Gastroesophageal sphincter (tissue), 4 donors: ENCODE results near the gene NANOS3. TPM values are rescaled to one million over a fixed set of nuclear protein-coding genes. Genes with fewer than 3 reads are reported as not detected.
A peak's percentile ranks its signal among the peaks of the same experiment; 100 is the strongest.

Source experiments
- ATAC-seq: fragments of 150-250 bp; one replicate; pipeline ENCODE4 v1.9.1; 2016; ENCODE audit warnings: mild to moderate bottlenecking, moderate library complexity
- H3K27ac ChIP-seq, 4 donors: fragments of 200-600 bp; sonication (generic) in 3 of 4; 1 replicate in 3 of 4; 2 replicates in 1 of 4; pipeline ENCODE4 v1.5.1; 2016 to 2019
- H3K27me3 ChIP-seq: fragments of 200-600 bp; sonication (generic); one replicate; pipeline ENCODE4 v1.5.1; 2019
- H3K36me3 ChIP-seq, 2 donors: fragments of 200-600 bp; sonication (generic); one replicate each; pipeline ENCODE4 v1.5.1; 2019; ENCODE audit warnings: control low read depth in 1 of 2
- H3K4me1 ChIP-seq, 3 donors: fragments of 200-600 bp; sonication (generic); 1 replicate in 2 of 3; 2 replicates in 1 of 3; pipeline ENCODE4 v1.5.1; 2016 to 2019; ENCODE audit warnings: control low read depth in 2 of 3
- H3K4me3 ChIP-seq, 2 donors: fragments of 200-600 bp; sonication (generic); one replicate each; pipeline ENCODE4 v1.5.1; 2019; ENCODE audit warnings: mild to moderate bottlenecking in 1 of 2, moderate library complexity in 1 of 2
- H3K9me3 ChIP-seq, 3 donors: fragments of 200-600 bp; sonication (generic); one replicate each; pipeline ENCODE4 v1.5.1; 2017 to 2019; ENCODE audit warnings: control low read depth in 2 of 3
- CTCF ChIP-seq, 4 experiments: fragments of 200-600 bp in 2 of 4; fragments of 450-650 bp in 2 of 4; sonication (generic) in 1 of 4; IDR thresholded peaks; one replicate each; pipeline ENCODE4 v1.5.1; 2017 to 2019; ENCODE audit warnings: antibody characterized with exemption in 4 of 4, mild to moderate bottlenecking in 2 of 4, moderate library complexity in 2 of 4
- EP300 ChIP-seq: sonication (generic); formaldehyde crosslinking; IDR thresholded peaks from one replicate; pipeline ENCODE4 v1.6.1; 2017; ENCODE audit warnings: antibody characterized with exemption, mild to moderate bottlenecking
- POLR2A ChIP-seq, 2 donors: fragments of 450-650 bp; IDR thresholded peaks; one replicate each; pipeline ENCODE4 v1.6.1; 2017; ENCODE audit warnings: antibody characterized with exemption in 2 of 2, mild to moderate bottlenecking in 2 of 2, moderate library complexity in 1 of 2
- POLR2AphosphoS5 ChIP-seq: sonication (generic); formaldehyde crosslinking; IDR thresholded peaks from one replicate; pipeline ENCODE4 v1.6.1; 2017; ENCODE audit warnings: antibody characterized with exemption
- WGBS, 2 donors: methylation state at CpG; one replicate each; pipeline ENCODE4 v1.1.5; 2018; ENCODE audit warnings: low coverage in 1 of 2; 5-methylcytosine and 5-hydroxymethylcytosine counted together
- total RNA-seq, 4 donors: library from RNA; depleted of rRNA; stranded (reverse); fragments of >200 nt; gene quantifications; one replicate each; pipeline ENCODE4 v1.1.0, GENCODE V29; 2016

The NANOS3 gene
- total RNA-seq, 4 donors from 2014 or later, result 1.1 to 5.0 TPM; not detected in 2

GRCh38 chr19:13906521-13906904 is 29.6 kb downstream of the NANOS3 start:
- no peaks in the 10 kb centered on the region for H3K9me3 ChIP-seq
- H3K36me3 ChIP-seq, result peaks cover 0 to 28% of the 10 kb centered on the region in 2 donors
- peaks cover 0 to 21% (median 7%) of the 10 kb centered on the region in 3 donors for H3K4me1 ChIP-seq
- ATAC-seq, result peak; percentile 8
- H3K27me3 ChIP-seq, result no peaks in the 10 kb centered on the region
- peak overlapping the region; percentile 73 to 85 for H3K4me3 ChIP-seq
- WGBS, 2 donors, result 0% methylated on average over 1 of the region's 13 CpGs
- TF ChIP-seq EP300 (no peak), CTCF (IDR thresholded peaks at IDR 0.05) (no peak), POLR2A (IDR thresholded peaks at IDR 0.05) (no peak), POLR2AphosphoS5 (no peak)
- peak overlapping the region; percentile 8 to 82 (median 70) for H3K27ac ChIP-seq

GRCh38 chr19:13906910-13907309 is 30.0 kb downstream of the NANOS3 start:
- Histone ChIP-seq H3K27me3 (no peaks in the 10 kb centered on the region), H3K36me3 (peaks cover 0 to 32% of the 10 kb centered on the region in 2 donors), H3K9me3 (no peaks in the 10 kb centered on the region), H3K4me1 (peaks cover 0 to 21% (median 7%) of the 10 kb centered on the region in 3 donors), H3K27ac (peak overlapping the region in 1 of 4 donors; percentile 82), H3K4me3 (peak overlapping the region; percentile 73 to 85)
- no peak for TF ChIP-seq POLR2AphosphoS5
- TF ChIP-seq POLR2A (IDR thresholded peaks at IDR 0.05), result no peak
- no peak for TF ChIP-seq CTCF (IDR thresholded peaks at IDR 0.05)
- TF ChIP-seq EP300, result no peak
- WGBS, 2 donors, result 82 to 90% methylated on average over 2 to 3 of the region's 5 CpGs
- ATAC-seq, result no peak

DNA sequence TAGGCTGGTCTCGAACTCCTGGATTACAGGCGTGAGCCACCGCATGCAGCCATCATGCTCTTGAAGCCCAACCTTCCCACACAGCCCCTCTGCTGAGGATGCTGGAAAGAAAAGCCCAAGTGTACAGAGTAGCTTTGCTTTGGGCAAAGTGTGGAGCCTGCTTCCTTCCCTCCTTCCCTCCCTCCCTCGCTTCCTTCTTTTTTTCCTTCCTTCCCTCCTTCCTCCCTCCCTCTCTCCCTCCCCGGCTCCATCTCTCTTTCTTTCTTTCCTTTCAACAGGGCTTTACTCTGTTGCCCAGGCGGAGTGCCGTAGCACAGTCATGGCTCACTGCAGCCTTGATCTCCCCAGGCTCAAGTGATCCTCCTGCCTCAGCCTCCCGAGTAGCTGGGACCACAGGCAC is 31.7 kb downstream of the NANOS3 start:
- WGBS, 2 donors, result 80 to 92% methylated on average over 1 to 6 of the region's 8 CpGs
- Histone ChIP-seq H3K4me1 (peaks cover 0 to 21% (median 7%) of the 10 kb centered on the region in 3 donors), H3K9me3 (no peaks in the 10 kb centered on the region), H3K27me3 (no peaks in the 10 kb centered on the region), H3K36me3 (peaks cover 0 to 50% of the 10 kb centered on the region in 2 donors), H3K4me3 (no peak overlapping the region), H3K27ac (no peak overlapping the region)
- TF ChIP-seq CTCF (IDR thresholded peaks at IDR 0.05), result no peak
- no peak for TF ChIP-seq EP300
- no peak for TF ChIP-seq POLR2AphosphoS5
- no peak for TF ChIP-seq POLR2A (IDR thresholded peaks at IDR 0.05)
- no peak for ATAC-seq

DNA sequence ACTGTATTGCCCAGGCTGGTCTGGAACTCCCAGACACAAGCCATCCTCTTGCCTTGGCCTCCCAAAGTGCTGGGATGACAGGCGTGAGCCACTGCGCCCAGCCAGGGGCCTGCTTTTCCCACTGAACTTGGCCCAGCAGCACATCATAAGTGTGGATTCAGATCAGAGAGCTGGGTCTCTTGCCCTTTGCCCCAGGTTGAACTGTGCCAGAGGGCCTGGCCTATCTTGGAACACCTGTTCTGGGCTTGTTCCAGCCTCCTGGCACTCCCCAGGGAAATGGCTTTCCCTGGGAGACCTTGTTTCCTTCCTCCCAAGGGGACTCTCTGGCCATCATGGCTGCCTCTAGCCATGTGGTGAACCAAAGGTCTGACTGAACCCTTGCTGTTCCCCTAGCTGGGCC is 32.5 kb downstream of the NANOS3 start:
- 80 to 100% methylated on average over 1 to 2 of the region's 2 CpGs for WGBS, 2 donors
- Histone ChIP-seq H3K27me3 (no peaks in the 10 kb centered on the region), H3K9me3 (no peaks in the 10 kb centered on the region), H3K36me3 (peaks cover 0 to 57% of the 10 kb centered on the region in 2 donors), H3K27ac (no peak overlapping the region), H3K4me3 (no peak overlapping the region), H3K4me1 (peaks cover 0 to 21% (median 7%) of the 10 kb centered on the region in 3 donors)
- TF ChIP-seq EP300, result no peak
- TF ChIP-seq CTCF (IDR thresholded peaks at IDR 0.05), result no peak
- no peak for TF ChIP-seq POLR2A (IDR thresholded peaks at IDR 0.05)
- TF ChIP-seq POLR2AphosphoS5, result no peak
- ATAC-seq, result no peak

DNA sequence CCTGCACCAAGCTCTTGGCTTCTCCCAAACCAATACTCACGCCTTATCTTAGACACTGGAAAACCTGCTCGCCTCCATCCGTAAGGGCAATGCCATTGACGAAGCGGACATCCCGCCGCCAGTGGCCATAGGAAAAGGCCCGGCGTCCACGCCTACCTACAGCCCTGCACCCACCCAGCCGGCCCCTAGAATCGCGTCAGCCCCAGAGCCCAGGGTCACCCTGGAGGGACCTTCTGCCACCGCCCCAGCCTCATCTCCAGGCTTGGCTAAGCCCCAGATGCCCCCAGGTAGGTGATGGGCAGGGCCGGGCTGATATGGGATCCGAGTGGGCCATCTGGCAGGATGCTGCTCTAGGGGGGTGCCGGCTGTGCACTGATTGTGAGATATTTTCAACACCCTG is 36.4 kb downstream of the NANOS3 start:
- Histone ChIP-seq H3K9me3 (no peaks in the 10 kb centered on the region), H3K27ac (no peak overlapping the region), H3K4me3 (no peak overlapping the region), H3K36me3 (peaks cover 0 to 97% of the 10 kb centered on the region in 2 donors), H3K4me1 (no peaks in the 10 kb centered on the region), H3K27me3 (no peaks in the 10 kb centered on the region)
- WGBS, 2 donors, result no CpG with 5 or more reads among the region's 17 CpGs
- TF ChIP-seq POLR2A (IDR thresholded peaks at IDR 0.05) (no peak), POLR2AphosphoS5 (no peak), CTCF (IDR thresholded peaks at IDR 0.05) (no peak), EP300 (no peak)
- no peak for ATAC-seq
